Islet of Langerhans (tissue), 1 donor: ENCODE data around the gene ZNF853.
"Not testable (repeated sequence)": the region's sequence is repeated elsewhere in the genome, so short reads cannot be mapped to it uniquely, and the experiment has no call there.

Experiments
- FAIRE-seq: peaks from one replicate; lab custom pipeline; 2011; peaks lifted over from hg19 to GRCh38; lab: Jason Lieb, UNC

ZNF853 gene

DNA sequence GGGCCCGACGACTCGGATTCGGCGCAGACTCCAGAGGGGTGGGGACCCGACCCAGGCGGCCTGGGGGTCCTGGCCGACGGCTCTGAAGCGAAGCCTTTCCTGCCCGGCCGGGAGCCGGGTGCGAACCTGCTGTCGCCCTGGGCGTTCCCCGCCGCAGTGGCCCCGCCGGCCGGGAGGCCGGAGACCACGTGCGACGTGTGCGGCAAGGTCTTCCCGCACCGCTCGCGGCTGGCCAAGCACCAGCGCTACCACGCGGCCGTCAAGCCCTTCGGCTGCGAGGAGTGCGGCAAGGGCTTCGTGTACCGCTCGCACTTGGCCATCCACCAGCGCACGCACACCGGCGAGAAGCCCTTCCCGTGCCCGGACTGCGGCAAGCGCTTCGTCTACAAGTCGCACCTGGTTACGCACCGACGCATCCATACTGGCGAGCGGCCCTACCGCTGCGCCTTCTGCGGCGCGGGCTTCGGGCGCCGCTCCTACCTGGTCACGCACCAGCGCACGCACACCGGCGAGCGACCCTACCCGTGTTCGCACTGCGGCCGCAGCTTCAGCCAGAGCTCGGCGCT lies 37.1 kb downstream of the ZNF853 start:
- no peak for FAIRE-seq

DNA sequence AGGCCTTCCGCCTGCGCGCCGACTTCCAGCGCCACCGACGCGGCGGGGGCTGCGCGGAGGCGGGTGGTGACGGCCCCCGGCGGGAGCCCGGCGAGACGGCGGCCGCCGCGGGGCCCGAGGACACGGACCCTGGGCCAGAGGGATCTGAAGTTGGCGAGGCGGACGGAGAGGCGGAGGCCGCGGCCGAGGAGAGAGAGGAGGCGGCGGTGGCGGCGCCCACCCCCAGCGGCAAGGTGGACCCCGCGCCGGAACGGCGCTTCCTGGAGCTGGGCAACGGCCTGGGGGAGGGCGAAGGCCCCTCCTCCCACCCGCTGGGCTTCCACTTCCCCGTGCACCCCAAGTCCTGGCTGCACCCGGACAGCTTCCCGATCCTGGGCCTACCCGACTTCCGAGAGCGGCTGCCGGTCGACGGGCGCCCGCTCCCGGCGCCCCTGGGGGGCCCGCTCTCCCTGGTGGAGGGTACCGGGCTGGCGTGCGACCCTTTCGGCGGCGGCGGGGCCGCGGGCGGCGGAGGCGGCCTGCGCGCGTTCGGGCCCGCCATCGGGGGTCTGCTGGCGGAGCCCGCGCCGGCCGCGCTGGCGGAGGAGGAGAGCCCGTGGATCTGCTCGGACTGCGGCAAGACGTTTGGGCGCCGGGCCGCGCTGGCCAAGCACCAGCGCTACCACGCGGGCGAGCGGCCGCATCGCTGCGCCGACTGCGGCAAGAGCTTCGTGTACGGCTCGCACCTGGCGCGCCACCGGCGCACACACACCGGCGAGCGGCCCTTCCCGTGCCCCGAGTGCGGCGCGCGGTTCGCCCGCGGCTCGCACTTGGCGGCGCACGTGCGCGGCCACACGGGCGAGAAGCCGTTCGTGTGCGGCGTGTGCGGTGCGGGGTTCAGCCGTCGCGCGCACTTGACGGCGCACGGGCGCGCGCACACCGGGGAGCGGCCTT lies 37.9 kb downstream of the ZNF853 start:
- FAIRE-seq, result no peak

DNA sequence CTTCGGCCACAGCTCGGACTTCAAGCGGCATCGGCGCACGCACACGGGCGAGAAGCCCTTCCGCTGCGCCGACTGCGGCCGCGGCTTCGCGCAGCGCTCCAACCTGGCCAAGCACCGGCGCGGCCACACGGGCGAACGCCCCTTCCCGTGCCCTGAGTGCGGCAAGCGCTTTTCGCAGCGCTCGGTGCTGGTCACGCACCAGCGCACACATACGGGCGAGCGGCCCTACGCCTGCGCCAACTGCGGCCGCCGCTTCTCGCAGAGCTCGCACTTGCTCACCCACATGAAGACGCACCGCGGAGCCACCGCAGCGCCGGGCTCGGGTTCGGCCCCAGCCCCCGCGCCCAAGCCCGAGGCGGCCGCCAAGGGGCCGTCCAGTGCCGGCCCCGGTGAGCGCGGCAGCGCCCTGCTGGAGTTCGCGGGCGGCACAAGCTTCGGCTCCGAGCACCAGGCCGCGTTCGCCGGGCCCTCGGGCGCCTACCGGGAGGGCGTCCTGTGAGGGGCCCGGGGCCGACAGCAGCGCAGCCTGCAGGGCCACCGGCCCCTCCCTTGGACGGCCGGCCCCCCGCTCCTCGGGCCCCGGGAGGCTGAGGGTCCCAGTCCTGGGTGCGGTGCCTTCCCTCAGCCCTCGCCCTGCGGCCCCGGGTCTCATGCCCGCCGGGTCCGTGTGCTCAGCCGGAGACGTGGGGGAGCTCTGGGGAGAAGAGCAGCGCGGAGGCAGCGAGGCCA lies 38.9 kb downstream of the ZNF853 start:
- no peak for FAIRE-seq

DNA sequence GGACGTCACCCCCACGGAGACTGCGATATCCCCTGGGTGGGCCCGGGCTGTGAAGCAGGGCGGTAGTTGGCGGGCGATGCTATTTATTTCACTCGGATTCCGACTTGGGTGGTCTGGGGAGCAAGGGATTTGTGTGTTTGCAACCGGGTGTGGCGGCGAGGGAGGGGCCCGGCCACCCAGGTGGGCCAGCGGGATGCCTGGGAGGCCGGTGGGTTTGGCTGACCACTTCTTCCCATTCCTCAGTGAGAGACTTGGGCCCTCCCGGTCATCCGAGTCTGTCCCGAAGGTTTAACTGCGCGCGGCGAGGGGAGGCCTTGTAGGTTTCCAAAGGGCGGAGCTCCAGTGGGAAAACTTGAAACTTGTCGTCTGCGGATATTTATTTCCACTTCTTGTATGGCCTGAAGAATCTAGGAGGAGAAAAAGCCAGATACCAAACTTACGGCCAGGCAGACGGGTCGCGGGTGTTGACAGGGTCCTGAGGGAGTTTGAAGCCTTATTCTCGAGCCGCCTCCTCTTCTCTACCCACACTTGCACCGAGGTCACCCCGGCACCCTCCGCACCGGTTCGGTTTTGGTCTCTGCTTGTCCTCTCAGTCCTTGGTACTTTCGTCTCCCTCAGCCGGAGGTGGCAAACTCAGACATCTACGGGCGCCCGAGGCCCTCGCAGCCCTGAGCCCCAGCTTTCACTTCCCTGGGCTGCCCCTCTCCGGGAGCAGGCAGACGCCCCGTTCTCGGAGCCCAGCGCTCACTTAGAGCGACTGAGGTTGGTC lies 39.6 kb downstream of the ZNF853 start:
- no peak for FAIRE-seq

DNA sequence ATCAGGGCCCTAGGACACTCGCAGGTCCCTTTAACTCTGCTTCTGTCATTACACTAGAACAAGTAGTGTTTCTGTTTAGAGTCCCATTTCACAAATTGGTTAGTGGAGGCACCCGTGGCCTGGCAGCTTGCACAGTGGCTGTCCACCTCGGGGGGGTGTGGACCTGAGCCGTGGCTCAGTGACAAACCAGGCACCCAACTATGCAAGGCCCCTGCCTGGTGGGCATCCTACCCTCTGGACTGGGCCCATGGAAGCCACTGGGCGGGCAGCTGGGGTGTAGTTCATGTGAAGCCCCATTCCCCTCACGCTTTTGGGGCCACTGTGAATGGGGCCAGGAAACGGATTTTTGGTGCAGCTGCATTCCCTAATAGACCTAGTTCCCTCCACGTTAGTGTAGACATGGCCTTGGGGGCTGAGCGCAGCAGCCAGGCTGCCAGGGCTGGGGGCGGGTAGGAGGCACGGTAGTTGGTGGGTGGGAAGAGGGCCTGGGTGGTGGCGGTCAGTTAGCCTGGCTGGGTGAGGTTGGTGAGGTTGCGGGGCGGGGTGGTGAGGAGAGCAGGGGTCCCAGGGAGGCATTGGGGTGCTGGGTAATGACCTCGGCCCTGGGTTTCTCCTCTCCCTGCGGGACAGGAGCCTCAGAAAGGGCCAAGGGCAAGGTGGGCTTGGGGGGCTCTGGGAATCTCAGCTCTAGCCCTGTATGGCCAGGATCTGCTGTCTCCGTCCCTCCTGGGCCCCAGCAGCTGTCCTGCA lies 40.4 kb downstream of the ZNF853 start:
- FAIRE-seq, result no peak

- no peak for FAIRE-seq
These were observed 41.0 kb downstream of the ZNF853 start for GRCh38 chr7:6656413-6656812.

- no peak for FAIRE-seq
These were observed 43.4 kb downstream of the ZNF853 start for GRCh38 chr7:6658618-6659345.

GRCh38 chr7:6670851-6671250 lies 55.4 kb downstream of the ZNF853 start:
- FAIRE-seq, result not testable (repeated sequence)
